Measurements from ENCODE around the gene PLEK2.
A peak's percentile ranks its signal among the peaks of the same experiment; 100 is the strongest.

PLEK2 gene

GRCh38 chr14:67396381-67396970, 15.5 kb downstream of the PLEK2 start:
- no peaks in the 10 kb centered on the region for H3K36me3 Mint-ChIP-seq (ENCODE audit: low read depth)
- no peaks in the 10 kb centered on the region for H3K9me3 Mint-ChIP-seq
- no peak for DNase-seq
- no peaks in the 10 kb centered on the region for H3K27me3 Mint-ChIP-seq
- H3K4me3 Mint-ChIP-seq, result no peak overlapping the region
- no peaks in the 10 kb centered on the region for H3K4me1 Mint-ChIP-seq (ENCODE audit: low read depth)
- H3K27ac Mint-ChIP-seq, result no peak overlapping the region

DNA sequence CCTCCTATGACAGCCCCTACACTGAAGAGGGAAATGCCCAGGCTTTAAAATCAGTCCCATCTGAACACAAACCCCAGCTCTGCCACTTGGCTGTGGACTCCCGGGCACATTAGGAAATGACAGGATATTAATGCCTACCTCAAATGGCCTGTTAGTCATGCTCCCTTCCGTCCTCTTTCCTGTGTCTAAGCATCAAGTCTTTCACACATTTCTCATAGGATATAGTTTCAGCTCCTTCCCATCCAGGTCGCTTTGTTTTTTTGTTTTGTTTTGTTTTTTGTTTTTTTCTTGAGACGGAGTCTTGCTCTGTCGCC, 16.1 kb downstream of the PLEK2 start:
- H3K4me3 Mint-ChIP-seq, result no peak overlapping the region
- no peak overlapping the region for H3K27ac Mint-ChIP-seq

DNA sequence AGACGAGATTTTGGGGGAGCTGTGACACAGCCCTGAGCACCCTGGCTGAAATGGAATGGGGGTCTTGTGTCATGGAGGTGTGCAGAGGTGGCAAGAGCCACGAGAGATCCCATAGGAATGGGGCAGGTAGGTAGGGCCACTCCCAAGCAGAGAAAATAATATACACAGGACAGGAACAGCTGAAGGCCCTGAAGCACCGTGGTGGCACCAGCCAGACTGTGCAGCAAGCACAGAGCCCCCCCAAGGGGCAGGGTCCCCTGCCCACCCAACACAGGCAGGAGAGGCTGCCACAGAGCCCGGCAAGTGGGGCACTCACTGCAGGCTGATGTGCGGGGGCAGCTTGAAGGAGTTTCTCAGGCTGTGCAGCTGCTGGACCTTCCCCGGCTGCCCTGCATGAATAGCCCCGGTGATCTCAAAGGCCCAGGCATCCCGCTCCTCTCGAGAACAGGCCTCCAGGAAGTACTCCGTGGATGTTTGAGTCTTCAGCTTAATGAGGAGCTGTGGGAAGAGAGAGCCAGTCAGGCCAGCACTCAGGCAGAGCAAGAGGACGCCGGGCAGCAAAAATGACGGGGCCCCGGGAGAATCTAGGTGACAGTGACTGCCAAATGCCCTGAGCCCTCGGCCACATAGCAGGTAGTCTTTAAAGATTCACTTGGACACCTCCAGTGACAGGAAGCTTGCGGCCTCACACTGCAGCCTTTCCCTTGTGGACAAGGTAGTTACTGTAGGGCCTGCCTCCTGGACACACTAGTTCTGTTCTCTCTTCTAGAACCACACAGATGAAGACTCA, 16.7 kb downstream of the PLEK2 start:
- H3K9me3 Mint-ChIP-seq, result no peaks in the 10 kb centered on the region
- H3K4me3 Mint-ChIP-seq, result no peak overlapping the region
- no peak overlapping the region for H3K27ac Mint-ChIP-seq
- no peak for DNase-seq
- H3K36me3 Mint-ChIP-seq (ENCODE audit: low read depth), result no peaks in the 10 kb centered on the region
- H3K27me3 Mint-ChIP-seq, result no peaks in the 10 kb centered on the region
- peaks cover 4% of the 10 kb centered on the region for H3K4me1 Mint-ChIP-seq (ENCODE audit: low read depth)

More for the DNA sequence above, 16.1 kb downstream of the PLEK2 start:
- no peaks in the 10 kb centered on the region for H3K9me3 Mint-ChIP-seq
- H3K4me1 Mint-ChIP-seq (ENCODE audit: low read depth), result peaks cover 1% of the 10 kb centered on the region
- no peaks in the 10 kb centered on the region for H3K36me3 Mint-ChIP-seq (ENCODE audit: low read depth)
- H3K27me3 Mint-ChIP-seq, result no peaks in the 10 kb centered on the region
- no peak for DNase-seq

GRCh38 chr14:67393689-67394088, 18.3 kb downstream of the PLEK2 start:
- Mint-ChIP-seq H3K4me1 (ENCODE audit: low read depth) (peaks cover 4% of the 10 kb centered on the region), H3K27ac (no peak overlapping the region), H3K4me3 (no peak overlapping the region), H3K27me3 (no peaks in the 10 kb centered on the region), H3K36me3 (ENCODE audit: low read depth) (peaks cover 3% of the 10 kb centered on the region), H3K9me3 (no peaks in the 10 kb centered on the region)
- no peak for DNase-seq

DNA sequence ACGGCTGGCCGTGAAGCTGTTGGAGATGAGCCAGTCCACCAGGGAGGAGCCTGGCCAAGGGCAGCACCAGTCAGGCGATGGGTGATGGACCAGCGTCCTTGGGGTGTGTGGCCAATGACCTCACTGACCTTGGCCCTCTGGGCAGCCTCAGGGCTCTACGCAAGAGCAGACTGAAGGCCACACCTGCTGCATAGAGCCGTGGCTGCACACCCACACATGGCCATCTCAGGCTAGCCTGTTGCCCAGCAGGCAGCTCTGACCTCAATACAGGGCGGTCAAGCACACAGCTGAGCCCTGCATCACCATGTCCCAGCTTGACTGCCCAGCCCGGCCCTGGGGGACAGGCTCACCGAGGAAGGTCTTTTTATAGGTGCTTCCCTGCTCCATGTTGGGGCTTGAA, 19.2 kb downstream of the PLEK2 start:
- Mint-ChIP-seq H3K4me1 (ENCODE audit: low read depth) (peaks cover 4% of the 10 kb centered on the region), H3K27ac (no peak overlapping the region), H3K4me3 (no peak overlapping the region), H3K9me3 (no peaks in the 10 kb centered on the region), H3K36me3 (ENCODE audit: low read depth) (peaks cover 8% of the 10 kb centered on the region), H3K27me3 (no peaks in the 10 kb centered on the region)
- no peak for DNase-seq

GRCh38 chr14:67392123-67392522, 19.8 kb downstream of the PLEK2 start:
- no peaks in the 10 kb centered on the region for H3K9me3 Mint-ChIP-seq
- no peak overlapping the region for H3K4me3 Mint-ChIP-seq
- H3K27me3 Mint-ChIP-seq, result no peaks in the 10 kb centered on the region
- peaks cover 4% of the 10 kb centered on the region for H3K4me1 Mint-ChIP-seq (ENCODE audit: low read depth)
- no peak for DNase-seq
- no peak overlapping the region for H3K27ac Mint-ChIP-seq
- H3K36me3 Mint-ChIP-seq (ENCODE audit: low read depth), result peaks cover 15% of the 10 kb centered on the region

GRCh38 chr14:67391268-67391667, 20.7 kb downstream of the PLEK2 start:
- Mint-ChIP-seq H3K4me3 (no peak overlapping the region), H3K36me3 (ENCODE audit: low read depth) (peaks cover 23% of the 10 kb centered on the region), H3K27ac (no peak overlapping the region), H3K27me3 (no peaks in the 10 kb centered on the region), H3K4me1 (ENCODE audit: low read depth) (peaks cover 4% of the 10 kb centered on the region), H3K9me3 (no peaks in the 10 kb centered on the region)
- DNase-seq, result no peak

DNA sequence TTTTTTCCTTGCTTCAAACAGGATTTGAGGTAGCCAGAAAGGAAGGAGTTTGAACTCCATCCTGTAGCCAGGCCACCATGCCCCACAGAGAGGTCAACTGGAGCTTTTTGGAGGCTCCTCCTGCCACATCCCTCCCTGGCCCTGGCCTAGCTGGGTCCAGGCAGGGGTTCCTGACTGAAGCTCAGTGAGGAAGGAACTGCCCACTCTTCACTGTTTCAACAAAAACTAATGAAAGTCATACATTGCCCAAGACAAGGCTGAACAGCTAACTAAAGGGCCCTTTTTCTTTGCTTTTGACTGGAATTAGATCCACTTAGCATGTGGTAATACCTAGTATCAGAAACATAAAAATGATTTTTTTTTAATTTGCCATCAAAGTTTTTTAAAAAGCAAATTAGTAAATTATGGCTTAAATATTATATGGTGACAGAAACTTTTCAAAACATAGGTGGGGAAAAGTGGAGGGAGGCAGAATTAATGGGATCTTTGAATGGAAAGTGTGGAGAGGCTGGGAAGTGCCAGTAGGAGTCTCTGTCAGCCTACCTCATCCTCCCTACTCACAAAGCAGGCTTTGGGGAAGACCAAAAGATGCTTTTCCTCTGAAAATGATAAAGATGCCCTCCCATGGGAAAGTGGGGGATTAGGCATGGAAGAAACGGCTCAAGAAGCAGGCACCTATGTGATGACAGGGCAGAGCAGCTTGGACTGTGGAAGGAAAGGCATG, 22.0 kb downstream of the PLEK2 start:
- no peak for DNase-seq
- Mint-ChIP-seq H3K9me3 (no peaks in the 10 kb centered on the region), H3K4me3 (no peak overlapping the region), H3K4me1 (ENCODE audit: low read depth) (peaks cover 4% of the 10 kb centered on the region), H3K27ac (no peak overlapping the region), H3K36me3 (ENCODE audit: low read depth) (peaks cover 34% of the 10 kb centered on the region), H3K27me3 (no peaks in the 10 kb centered on the region)

GRCh38 chr14:67389275-67389674, 22.7 kb downstream of the PLEK2 start:
- peaks cover 41% of the 10 kb centered on the region for H3K36me3 Mint-ChIP-seq (ENCODE audit: low read depth)
- no peaks in the 10 kb centered on the region for H3K9me3 Mint-ChIP-seq
- H3K4me3 Mint-ChIP-seq, result no peak overlapping the region
- no peak for DNase-seq
- H3K27me3 Mint-ChIP-seq, result no peaks in the 10 kb centered on the region
- H3K27ac Mint-ChIP-seq, result no peak overlapping the region
- H3K4me1 Mint-ChIP-seq (ENCODE audit: low read depth), result peaks cover 4% of the 10 kb centered on the region

GRCh38 chr14:67387195-67387594, 24.8 kb downstream of the PLEK2 start:
- H3K27me3 Mint-ChIP-seq, result no peaks in the 10 kb centered on the region
- H3K27ac Mint-ChIP-seq, result peak overlapping the region; percentile 34
- no peak overlapping the region for H3K4me3 Mint-ChIP-seq
- no peak for DNase-seq
- H3K4me1 Mint-ChIP-seq (ENCODE audit: low read depth), result peaks cover 9% of the 10 kb centered on the region
- no peaks in the 10 kb centered on the region for H3K9me3 Mint-ChIP-seq
- peaks cover 62% of the 10 kb centered on the region for H3K36me3 Mint-ChIP-seq (ENCODE audit: low read depth)

GRCh38 chr14:67385618-67386017, 26.3 kb downstream of the PLEK2 start:
- DNase-seq, result no peak
- no peaks in the 10 kb centered on the region for H3K27me3 Mint-ChIP-seq
- H3K9me3 Mint-ChIP-seq, result no peaks in the 10 kb centered on the region
- H3K27ac Mint-ChIP-seq, result peak overlapping the region; percentile 47
- no peak overlapping the region for H3K4me3 Mint-ChIP-seq
- H3K4me1 Mint-ChIP-seq (ENCODE audit: low read depth), result peaks cover 8% of the 10 kb centered on the region
- H3K36me3 Mint-ChIP-seq (ENCODE audit: low read depth), result peaks cover 77% of the 10 kb centered on the region

DNA sequence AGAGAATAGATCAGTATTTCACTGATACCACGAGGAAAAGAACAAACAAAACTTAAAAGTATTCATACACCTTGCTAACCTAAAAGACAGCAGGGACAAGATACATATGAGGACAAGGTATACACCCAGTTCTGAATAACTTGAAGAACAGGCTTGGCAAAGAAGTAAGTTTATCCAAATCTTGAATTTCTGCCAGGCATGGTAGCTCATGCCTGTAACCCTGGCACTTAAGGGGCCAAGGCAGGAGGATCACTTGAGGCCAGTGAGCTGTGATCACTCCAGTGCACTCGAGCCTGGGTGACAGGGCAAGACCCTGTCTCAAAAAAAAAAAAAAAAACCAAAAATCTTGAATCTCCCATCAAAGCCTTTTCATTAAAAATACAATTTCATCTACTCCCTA, 26.8 kb downstream of the PLEK2 start:
- no peaks in the 10 kb centered on the region for H3K27me3 Mint-ChIP-seq
- no peak overlapping the region for H3K4me3 Mint-ChIP-seq
- H3K27ac Mint-ChIP-seq, result peak overlapping the region; percentile 47
- H3K36me3 Mint-ChIP-seq (ENCODE audit: low read depth), result peaks cover 82% of the 10 kb centered on the region
- no peak for DNase-seq
- no peaks in the 10 kb centered on the region for H3K9me3 Mint-ChIP-seq
- H3K4me1 Mint-ChIP-seq (ENCODE audit: low read depth), result peaks cover 7% of the 10 kb centered on the region

DNA sequence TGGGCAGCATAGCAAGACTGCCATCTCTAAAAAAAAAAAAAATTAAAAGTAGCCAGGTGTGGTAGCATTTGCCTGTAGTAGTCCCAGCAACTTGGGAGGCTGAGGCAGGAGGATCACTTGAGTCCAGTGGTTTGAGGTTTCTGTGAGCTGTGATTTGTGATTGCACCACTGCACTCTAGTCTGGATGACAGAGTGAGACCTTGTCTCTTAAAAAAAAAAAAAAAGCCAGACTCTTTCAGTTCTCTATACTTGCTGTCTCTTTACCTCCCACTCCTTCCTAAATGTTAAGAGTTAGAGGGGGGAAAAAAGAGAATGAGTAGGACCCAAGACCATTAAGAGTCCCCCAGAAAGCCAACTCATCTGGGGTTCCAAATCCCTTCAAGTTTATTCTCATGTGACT, 34.0 kb downstream of the PLEK2 start:
- no peaks in the 10 kb centered on the region for H3K9me3 Mint-ChIP-seq
- no peak overlapping the region for H3K4me3 Mint-ChIP-seq
- H3K4me1 Mint-ChIP-seq (ENCODE audit: low read depth), result peaks cover 35% of the 10 kb centered on the region
- H3K36me3 Mint-ChIP-seq (ENCODE audit: low read depth), result peaks cover 95% of the 10 kb centered on the region
- H3K27ac Mint-ChIP-seq, result peak overlapping the region; percentile 74
- H3K27me3 Mint-ChIP-seq, result no peaks in the 10 kb centered on the region
- DNase-seq, result no peak

DNA sequence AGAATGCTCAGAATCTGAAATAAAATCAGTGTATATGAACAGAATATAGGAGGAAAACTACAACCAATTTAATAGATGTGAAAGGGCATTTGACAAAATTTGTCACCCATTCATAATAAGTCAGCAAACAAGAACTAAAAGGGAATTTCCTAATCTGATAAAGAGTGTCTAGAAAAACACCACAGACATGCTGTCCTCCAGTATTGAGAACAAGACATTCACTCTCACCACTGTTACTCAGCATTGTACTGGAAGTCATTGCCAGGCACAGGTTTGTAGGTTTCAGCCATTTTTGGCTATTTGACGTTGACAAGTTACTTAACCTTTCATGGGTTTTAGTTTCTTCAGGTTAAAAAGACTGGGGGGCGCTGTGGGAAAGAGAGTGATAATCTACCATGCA, 38.6 kb downstream of the PLEK2 start:
- H3K27ac Mint-ChIP-seq, result peak overlapping the region; percentile 89
- H3K36me3 Mint-ChIP-seq (ENCODE audit: low read depth), result peaks cover 97% of the 10 kb centered on the region
- no peak for DNase-seq

GRCh38 chr14:67372833-67373232, 39.1 kb downstream of the PLEK2 start:
- Mint-ChIP-seq H3K4me3 (peak overlapping the region; percentile 25), H3K27me3 (no peaks in the 10 kb centered on the region), H3K4me1 (ENCODE audit: low read depth) (peaks cover 66% of the 10 kb centered on the region), H3K27ac (peak overlapping the region; percentile 89), H3K36me3 (ENCODE audit: low read depth) (peaks cover 96% of the 10 kb centered on the region), H3K9me3 (no peaks in the 10 kb centered on the region)
- no peak for DNase-seq

More for the DNA sequence above, 38.6 kb downstream of the PLEK2 start:
- H3K4me3 Mint-ChIP-seq, result peak overlapping the region; percentile 25
- H3K9me3 Mint-ChIP-seq, result no peaks in the 10 kb centered on the region
- H3K4me1 Mint-ChIP-seq (ENCODE audit: low read depth), result peaks cover 65% of the 10 kb centered on the region
- H3K27me3 Mint-ChIP-seq, result no peaks in the 10 kb centered on the region
